Measurements from ENCODE around the gene MTHFD2L.

The MTHFD2L gene

GRCh38 chr4:74190332-74190731 is 32.4 kb downstream of the MTHFD2L start:
- Histone ChIP-seq H3K4me3 (ENCODE audit: low read depth, low read length, poor library complexity, severe bottlenecking) (no peak overlapping the region), H3K4me1 (ENCODE audit: insufficient read depth, low read length, severe bottlenecking) (no peaks in the 10 kb centered on the region), H2AFZ (ENCODE audit: low read length) (no peak overlapping the region), H3K4me2 (ENCODE audit: low read length) (no peak overlapping the region), H3K27me3 (ENCODE audit: insufficient read depth, low read length) (no peaks in the 10 kb centered on the region), H3K79me2 (ENCODE audit: insufficient read depth, low read length) (no peaks in the 10 kb centered on the region), H3K9ac (ENCODE audit: low read length) (no peak overlapping the region), H4K20me1 (ENCODE audit: insufficient read depth, low read length) (no peaks in the 10 kb centered on the region), H3K9me3 (ENCODE audit: low read length) (no peaks in the 10 kb centered on the region), H3K27ac (ENCODE audit: low read depth, low read length, poor library complexity, severe bottlenecking) (no peak overlapping the region), H3F3A (ENCODE audit: insufficient read depth, low read length) (no peaks in the 10 kb centered on the region), H3K36me3 (ENCODE audit: insufficient read depth, low read length) (no peaks in the 10 kb centered on the region), H3K9me2 (ENCODE audit: low read depth, low read length) (no peaks in the 10 kb centered on the region)
- no peak for TF ChIP-seq EZH2 (IDR thresholded peaks at IDR 0.05; ENCODE audit: borderline replicate concordance, low read length)
- TF ChIP-seq CTCF (IDR thresholded peaks at IDR 0.05; ENCODE audit: low read length): no peak

GRCh38 chr4:74190919-74191397 is 33.0 kb downstream of the MTHFD2L start:
- Histone ChIP-seq H3K4me2 (ENCODE audit: low read length) (no peak overlapping the region), H3K4me1 (ENCODE audit: insufficient read depth, low read length, severe bottlenecking) (no peaks in the 10 kb centered on the region), H3K79me2 (ENCODE audit: insufficient read depth, low read length) (no peaks in the 10 kb centered on the region), H3K27me3 (ENCODE audit: insufficient read depth, low read length) (no peaks in the 10 kb centered on the region), H4K20me1 (ENCODE audit: insufficient read depth, low read length) (no peaks in the 10 kb centered on the region), H3K9me3 (ENCODE audit: low read length) (no peaks in the 10 kb centered on the region), H3F3A (ENCODE audit: insufficient read depth, low read length) (no peaks in the 10 kb centered on the region), H3K9me2 (ENCODE audit: low read depth, low read length) (no peaks in the 10 kb centered on the region), H3K27ac (ENCODE audit: low read depth, low read length, poor library complexity, severe bottlenecking) (no peak overlapping the region), H3K4me3 (ENCODE audit: low read depth, low read length, poor library complexity, severe bottlenecking) (no peak overlapping the region), H3K9ac (ENCODE audit: low read length) (no peak overlapping the region), H3K36me3 (ENCODE audit: insufficient read depth, low read length) (no peaks in the 10 kb centered on the region), H2AFZ (ENCODE audit: low read length) (no peak overlapping the region)
- no peak for TF ChIP-seq EZH2 (IDR thresholded peaks at IDR 0.05; ENCODE audit: borderline replicate concordance, low read length)

- Histone ChIP-seq H3K4me1 (ENCODE audit: insufficient read depth, low read length, severe bottlenecking) (peaks cover 5% of the 10 kb centered on the region), H3K9me2 (ENCODE audit: low read depth, low read length) (no peaks in the 10 kb centered on the region), H3K27me3 (ENCODE audit: insufficient read depth, low read length) (no peaks in the 10 kb centered on the region), H2AFZ (ENCODE audit: low read length) (no peak overlapping the region), H3K79me2 (ENCODE audit: insufficient read depth, low read length) (no peaks in the 10 kb centered on the region), H3K36me3 (ENCODE audit: insufficient read depth, low read length) (no peaks in the 10 kb centered on the region; the same call in 1 of the 2 replicates), H3K27ac (ENCODE audit: low read depth, low read length, poor library complexity, severe bottlenecking) (no peak overlapping the region), H3K9me3 (ENCODE audit: low read length) (no peaks in the 10 kb centered on the region), H3K4me3 (ENCODE audit: low read depth, low read length, poor library complexity, severe bottlenecking) (no peak overlapping the region), H3F3A (ENCODE audit: insufficient read depth, low read length) (no peaks in the 10 kb centered on the region), H4K20me1 (ENCODE audit: insufficient read depth, low read length) (no peaks in the 10 kb centered on the region), H3K9ac (ENCODE audit: low read length) (no peak overlapping the region), H3K4me2 (ENCODE audit: low read length) (no peak overlapping the region)
- TF ChIP-seq EZH2 (IDR thresholded peaks at IDR 0.05; ENCODE audit: borderline replicate concordance, low read length) (no peak), CTCF (IDR thresholded peaks at IDR 0.05; ENCODE audit: low read length) (no peak)
These were observed 39.2 kb downstream of the MTHFD2L start for GRCh38 chr4:74197080-74197479.

GRCh38 chr4:74202062-74202586 is 44.2 kb downstream of the MTHFD2L start:
- H3K27me3 ChIP-seq (ENCODE audit: insufficient read depth, low read length): no peaks in the 10 kb centered on the region
- H3K9me3 ChIP-seq (ENCODE audit: low read length): no peaks in the 10 kb centered on the region
- H3K36me3 ChIP-seq (ENCODE audit: insufficient read depth, low read length): no peaks in the 10 kb centered on the region; the same call in 1 of the 2 replicates
- no peak overlapping the region for H3K27ac ChIP-seq (ENCODE audit: low read depth, low read length, poor library complexity, severe bottlenecking)
- no peaks in the 10 kb centered on the region for H4K20me1 ChIP-seq (ENCODE audit: insufficient read depth, low read length)
- H3K4me1 ChIP-seq (ENCODE audit: insufficient read depth, low read length, severe bottlenecking): peaks cover 22% of the 10 kb centered on the region
- TF ChIP-seq EZH2 (IDR thresholded peaks at IDR 0.05; ENCODE audit: borderline replicate concordance, low read length): no peak
- no peak for TF ChIP-seq CTCF (IDR thresholded peaks at IDR 0.05; ENCODE audit: low read length)
- no peaks in the 10 kb centered on the region for H3K79me2 ChIP-seq (ENCODE audit: insufficient read depth, low read length)
- no peak overlapping the region for H3K4me3 ChIP-seq (ENCODE audit: low read depth, low read length, poor library complexity, severe bottlenecking)
- no peak overlapping the region for H2AFZ ChIP-seq (ENCODE audit: low read length)
- no peaks in the 10 kb centered on the region for H3F3A ChIP-seq (ENCODE audit: insufficient read depth, low read length)
- H3K4me2 ChIP-seq (ENCODE audit: low read length): no peak overlapping the region
- H3K9me2 ChIP-seq (ENCODE audit: low read depth, low read length): no peaks in the 10 kb centered on the region
- H3K9ac ChIP-seq (ENCODE audit: low read length): no peak overlapping the region

All from OCI-LY1 (cell line).